NCI-H1048 (cell line): Measurements from ENCODE around the gene HNF4A.
"Not testable (repeated sequence)": the region's sequence is repeated elsewhere in the genome, so short reads cannot be mapped to it uniquely, and the experiment has no call there.

ENCODE experiments used
- DNase-seq: peaks from one replicate; lab custom pipeline; 2025; lab: John Stamatoyannopoulos, UW

HNF4A gene

GRCh38 chr20:44471481-44471882, 116.0 kb downstream of the HNF4A start:
- no peak for DNase-seq

GRCh38 chr20:44472283-44472682, 116.8 kb downstream of the HNF4A start:
- DNase-seq: not testable (repeated sequence)

DNA sequence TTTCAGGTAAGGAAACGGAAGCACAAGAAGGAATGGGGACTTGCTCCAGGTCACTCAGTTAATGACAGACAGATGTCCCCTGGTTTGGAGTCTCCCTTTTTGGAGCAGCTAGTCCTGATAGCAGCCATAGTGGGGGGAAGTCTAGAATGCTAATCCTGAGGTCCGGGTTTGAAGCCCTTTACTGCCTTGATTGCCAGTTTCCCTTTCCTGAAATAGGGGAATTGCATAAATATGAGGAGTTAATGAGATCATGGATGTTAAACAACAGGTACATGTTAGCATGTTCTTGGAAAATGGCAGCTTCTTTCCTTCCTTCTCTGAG, 119.8 kb downstream of the HNF4A start:
- no peak for DNase-seq

DNA sequence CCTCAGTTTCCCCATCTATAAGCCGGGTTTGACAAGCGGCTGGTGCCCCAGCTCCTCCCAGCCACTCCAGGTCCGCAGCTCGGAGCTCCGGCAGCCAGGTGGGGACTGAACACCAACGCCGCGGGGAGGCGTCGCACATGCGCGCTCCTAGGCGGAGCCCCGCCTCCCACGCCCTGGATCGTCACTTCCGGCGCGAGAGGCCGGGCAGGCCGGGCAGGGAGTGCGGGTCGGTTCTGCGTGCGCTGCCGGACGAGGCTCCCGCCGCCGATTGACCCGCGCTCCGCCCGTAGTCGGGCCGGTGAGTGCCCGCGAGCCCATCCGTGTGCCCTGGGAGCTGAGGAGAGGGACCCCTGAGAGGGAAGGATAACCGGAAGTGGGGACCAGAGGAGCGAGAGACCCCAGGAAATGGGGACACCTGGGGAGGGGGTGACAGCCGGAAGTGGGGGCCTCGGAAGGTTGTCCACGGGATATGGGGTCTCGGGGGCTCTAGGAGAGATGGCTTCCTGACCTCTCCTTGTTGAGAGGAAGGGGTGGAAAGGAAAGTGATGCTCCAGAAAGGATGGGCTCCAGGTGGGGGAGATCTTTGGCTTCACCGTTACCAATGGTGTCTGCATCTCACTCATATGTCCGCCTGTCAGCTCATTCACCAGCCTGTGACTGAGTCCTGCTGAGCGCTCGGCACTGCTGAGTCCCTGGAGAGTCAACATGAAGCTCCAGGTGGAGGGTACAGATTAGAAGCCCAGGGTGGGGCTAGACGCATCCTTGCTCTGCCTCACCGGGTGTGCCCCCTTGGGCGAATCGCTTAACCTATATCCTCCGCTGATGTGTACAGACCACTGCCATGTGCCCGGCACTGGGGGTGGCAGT, 120.4 kb downstream of the HNF4A start, which contains the start of gene TTPAL:
Gene TTPAL, plus strand, starts transcription at position 181 of the 867 bp plus-strand sequence. CDS start 4,126 bp downstream, outside the sequence.
- DNase-seq: peak; percentile 52

DNA sequence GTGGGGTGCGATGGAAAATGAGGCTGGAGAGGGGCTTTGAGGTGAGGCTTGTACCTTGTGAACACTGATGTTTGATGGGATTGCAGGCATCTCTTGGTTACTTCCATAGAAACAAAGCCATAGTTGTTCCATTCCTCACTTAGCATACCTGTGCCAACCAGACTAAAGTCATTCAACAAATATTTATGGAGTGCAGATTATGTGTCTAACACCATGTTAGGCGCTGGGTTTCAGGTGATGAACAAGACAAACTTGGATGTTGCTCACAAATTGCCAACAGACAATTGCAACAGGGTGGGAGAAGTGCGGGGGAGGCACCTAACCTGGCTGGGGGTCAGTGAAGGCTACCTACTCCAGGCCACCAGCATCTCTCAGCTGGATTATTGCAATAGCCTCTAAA, 121.7 kb downstream of the HNF4A start:
- DNase-seq: no peak

DNA sequence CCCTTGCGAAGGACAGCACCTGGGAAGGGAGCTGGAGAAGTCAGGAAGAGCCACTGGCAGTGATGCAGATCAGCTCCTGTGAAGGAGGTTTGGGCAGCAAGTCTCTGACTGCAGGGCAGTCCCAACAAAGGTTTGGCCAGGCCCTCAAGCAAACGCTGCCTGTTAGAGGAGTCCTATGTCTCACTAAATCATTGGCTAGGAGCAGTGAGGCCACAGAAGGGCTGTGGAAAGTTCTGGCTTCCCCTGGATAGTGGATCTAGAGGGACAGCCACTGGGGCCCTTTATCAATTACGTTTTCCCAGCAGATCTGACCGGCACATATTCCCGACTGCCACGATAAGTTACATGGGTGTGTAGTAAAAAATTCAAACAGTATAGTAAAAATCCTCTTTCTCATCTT, 122.7 kb downstream of the HNF4A start:
- no peak for DNase-seq

DNA sequence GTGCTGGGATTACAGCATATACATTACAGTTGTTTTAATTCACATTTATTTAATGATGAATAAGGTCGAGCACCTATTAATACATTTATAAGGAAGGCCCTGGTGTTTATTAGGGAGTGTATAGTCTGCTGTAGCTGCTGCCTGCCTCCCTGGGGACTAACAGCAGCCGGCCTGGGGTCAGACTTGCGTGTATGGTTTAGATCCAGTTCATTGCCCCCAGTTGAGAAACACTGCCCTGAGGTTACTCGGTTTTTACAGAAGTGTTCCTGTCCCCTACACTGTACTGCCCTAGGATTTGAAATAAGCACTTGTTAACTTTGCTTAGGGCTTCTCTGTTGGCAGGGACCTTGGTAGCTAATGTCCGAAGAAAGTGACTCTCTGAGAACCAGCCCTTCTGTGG, 124.1 kb downstream of the HNF4A start:
- no peak for DNase-seq

DNA sequence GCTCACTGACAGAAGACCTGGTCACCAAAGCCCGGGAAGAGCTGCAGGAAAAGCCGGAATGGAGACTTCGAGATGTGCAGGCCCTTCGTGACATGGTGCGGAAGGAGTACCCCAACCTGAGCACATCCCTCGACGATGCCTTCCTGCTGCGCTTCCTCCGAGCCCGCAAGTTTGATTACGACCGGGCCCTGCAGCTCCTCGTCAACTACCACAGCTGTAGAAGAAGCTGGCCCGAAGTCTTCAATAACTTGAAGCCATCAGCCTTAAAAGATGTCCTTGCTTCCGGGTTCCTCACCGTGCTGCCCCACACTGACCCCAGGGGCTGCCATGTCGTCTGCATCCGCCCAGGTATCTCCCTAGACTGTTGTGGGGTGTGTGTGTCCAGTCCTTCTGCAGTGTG, 124.6 kb downstream of the HNF4A start:
- no peak for DNase-seq

DNA sequence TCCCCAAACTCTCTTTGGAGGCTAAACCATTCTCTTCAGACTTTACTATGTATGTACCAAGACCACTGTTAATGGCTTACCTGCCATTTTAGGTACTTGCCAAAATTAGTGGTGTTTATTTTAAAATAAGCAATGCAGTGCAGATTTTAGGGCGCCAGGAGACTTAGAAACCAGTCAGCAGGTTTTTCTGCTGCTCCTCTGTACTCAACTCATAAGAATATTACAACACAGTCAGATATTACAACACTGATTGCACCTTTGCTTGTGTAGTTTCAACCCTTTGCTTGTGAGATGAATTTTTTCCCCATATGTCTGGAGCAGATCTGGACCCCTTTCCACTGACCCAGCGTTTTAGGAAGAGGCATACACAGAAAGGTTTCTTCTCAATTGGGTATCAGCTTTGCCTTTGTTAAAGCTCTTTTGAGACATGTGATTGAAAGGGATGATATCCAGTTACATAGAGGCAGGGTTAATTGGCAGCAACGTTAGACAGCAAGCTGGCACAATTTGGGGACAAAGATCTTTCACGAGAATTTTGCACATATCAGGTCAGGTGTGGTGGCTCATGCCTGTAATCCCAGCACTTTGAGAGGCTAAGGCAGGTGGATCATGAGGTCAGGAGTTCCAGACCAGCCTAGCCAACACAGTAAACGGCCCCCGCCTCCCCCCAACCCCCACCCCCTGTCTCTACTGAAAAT, 126.4 kb downstream of the HNF4A start:
- DNase-seq: no peak

- no peak for DNase-seq
These were observed 127.6 kb downstream of the HNF4A start for GRCh38 chr20:44483112-44483511.
